AML-193 (cell line): ENCODE results near the gene SNAI3.

Experiments used
- DNase-seq, 2 experiments: peaks; one replicate each; lab custom pipeline; 2025; lab: John Stamatoyannopoulos, UW

SNAI3 gene

DNA sequence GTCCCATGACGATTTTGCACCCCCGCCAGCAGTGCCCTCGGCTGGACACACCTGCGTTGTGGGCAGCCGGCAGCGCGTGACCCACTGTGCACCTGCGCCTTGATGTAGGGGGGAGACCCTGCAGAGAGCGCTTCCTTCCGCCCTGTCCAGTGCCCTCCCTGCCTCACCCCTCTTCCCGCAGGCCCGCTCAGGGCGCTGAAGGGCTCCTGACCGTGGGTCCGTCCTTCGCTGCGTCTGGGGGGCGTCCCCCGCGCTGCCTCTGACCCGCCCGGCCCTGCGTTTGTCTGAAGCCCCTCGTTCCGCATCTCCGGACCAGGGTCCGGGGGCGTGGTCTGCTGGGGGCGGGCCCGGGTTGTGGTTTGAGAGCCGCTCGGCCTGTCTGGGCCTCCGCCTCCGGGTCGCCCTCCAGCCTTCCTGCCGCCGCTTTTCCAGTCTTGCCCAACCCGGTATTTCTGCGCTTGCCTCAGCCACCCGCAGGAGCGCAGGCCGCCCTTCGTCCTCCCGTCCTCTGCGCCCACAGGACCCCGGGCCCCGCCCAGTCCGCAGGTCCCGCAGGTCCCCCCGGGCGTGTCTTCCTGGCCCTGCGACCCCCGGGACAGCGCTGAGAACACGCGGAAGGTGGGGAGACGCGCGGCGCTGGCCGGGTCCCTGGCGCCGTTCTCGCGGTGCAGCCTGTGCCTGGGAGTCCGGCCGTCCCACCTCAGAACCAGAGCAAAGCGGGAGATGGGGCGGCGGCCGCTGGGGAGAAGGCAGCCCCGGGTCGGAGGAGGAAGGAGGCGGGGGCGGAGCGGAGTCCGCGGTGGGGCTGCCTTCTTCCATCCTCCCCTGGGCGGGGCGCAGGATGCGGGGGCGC, 51.9 kb downstream of the SNAI3 start:
- DNase-seq: peak; percentile 63 to 65

DNA sequence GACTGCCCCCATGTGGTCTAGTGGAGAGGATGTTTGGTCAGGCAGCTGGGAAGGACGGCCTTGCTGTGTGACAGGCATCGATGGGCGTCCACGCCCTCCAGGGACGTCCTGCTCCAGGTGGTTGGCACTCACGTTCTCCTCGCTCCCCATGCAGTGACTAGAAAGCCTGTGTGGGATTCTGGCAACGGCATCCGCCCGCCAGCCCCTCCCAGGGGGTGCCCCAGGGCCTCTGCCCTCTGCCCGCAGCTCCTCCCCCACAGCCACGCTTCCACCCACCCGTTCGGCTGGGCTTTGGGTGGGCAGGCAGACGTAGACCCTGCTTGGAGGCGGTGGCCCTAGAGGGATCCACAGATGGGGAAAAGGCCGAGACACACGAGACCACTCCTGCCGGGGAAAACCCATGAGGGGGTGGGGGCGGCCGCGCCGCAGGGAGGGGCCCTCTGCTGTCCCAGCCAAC, 52.6 kb downstream of the SNAI3 start:
- peak; percentile 40 to 48 for DNase-seq

DNA sequence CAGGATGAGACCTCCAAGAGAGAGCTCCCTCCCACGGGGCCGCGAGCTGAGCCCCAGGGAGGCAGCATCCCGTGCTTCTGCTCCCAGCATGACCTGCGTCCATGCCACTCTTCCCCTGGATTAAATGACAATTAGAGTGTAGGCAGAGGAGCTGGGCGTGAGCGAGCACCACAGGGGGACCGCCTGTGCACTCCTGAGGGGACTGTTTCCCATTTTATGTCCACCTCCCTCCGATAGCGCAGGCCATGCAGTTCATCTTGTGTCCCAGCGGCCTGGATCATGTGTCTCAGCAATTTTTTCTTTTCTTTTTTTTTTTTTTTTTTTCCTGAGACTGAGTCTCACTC, 53.7 kb downstream of the SNAI3 start:
- no peak for DNase-seq

DNA sequence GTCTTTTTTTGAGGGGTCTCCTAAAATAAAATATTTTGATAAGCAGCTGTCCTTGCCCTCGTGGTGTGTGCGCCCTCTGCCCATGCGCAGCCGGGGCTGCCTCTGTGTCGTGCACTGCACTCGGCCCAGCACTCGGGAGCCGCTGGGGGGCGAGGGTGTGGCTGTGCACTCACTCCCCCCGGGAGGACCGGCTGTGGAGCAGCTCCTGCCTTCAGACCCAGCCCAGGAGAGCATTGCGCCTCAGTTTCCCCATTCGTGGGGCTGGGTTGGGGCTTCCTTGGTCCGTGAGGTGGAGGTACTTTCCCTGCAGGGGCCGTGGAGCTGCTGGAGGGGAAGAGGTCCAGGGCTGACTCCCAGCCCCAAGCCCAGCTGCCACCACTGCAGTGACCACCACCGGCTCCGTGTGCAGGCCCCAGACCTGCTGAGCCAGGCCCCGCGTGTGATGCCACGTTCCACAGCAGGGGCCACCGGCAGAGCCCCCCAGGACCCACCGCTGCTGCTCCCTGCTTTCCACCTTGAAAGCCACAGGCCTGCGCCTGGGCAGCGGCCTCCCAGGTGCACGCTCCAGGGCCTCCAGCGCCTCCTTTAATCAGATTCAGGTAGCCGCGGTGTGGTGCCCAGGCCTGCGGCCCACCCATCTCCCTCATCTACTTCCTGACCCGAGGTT, 54.3 kb downstream of the SNAI3 start:
- DNase-seq: no peak

DNA sequence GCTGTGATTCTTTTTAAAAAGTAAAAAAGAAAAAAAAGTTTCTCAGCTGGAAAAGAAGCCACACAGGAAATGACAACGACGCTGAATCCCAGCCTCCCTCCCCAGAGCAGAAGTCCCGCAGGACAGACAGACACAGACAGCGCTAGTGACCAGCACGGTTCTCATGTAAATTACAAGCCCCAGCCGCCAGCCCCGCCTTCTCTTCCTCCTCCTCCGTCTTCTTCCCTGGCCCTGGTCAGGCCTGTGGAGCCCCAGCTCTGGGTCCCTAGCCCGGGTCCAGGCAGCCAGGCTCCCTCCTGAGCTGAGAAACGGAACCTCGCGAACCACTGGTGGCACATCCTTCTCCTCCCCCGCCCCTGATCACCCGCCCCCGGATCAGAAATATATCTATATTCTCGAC, 54.9 kb downstream of the SNAI3 start:
- DNase-seq: no peak

DNA sequence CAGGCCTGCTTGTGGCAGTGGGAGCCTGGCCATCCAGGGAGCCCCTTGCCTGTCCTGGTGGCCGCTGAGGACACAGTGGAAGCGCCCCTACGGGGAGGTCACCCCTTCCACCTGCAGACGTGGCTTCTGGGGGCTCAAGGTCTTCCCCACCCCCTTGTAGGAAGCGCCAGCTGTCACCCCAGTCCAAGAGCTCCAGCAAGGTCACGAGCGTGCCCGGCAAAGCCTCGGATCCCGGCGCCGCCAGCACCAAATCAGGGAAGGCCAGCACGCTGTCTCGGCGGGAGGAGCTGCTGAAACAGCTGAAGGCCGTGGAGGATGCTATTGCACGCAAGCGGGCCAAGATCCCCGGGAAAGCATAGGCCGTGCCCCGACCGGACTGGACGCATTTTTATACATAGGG, 55.4 kb downstream of the SNAI3 start:
- DNase-seq: no peak

DNA sequence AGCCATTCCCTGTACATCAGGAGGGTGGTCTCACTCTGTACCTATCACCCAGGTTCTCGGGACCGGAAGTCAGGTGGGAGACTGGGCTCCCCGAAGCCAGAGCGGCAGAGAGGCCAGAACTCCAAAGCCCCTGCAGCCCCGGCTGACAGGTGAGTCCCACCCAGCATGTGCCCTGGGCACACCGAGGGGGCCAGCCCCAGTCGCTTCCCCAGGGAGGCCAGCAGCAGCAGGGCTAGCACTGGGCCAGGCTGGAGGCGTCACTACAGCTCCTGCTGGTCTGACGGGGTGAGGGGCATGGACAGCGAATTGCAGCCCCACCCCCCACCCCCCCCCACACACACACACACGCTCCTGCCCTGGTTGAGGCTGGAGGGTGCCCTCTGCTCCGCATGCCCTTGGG, 55.9 kb downstream of the SNAI3 start:
- no peak for DNase-seq

DNA sequence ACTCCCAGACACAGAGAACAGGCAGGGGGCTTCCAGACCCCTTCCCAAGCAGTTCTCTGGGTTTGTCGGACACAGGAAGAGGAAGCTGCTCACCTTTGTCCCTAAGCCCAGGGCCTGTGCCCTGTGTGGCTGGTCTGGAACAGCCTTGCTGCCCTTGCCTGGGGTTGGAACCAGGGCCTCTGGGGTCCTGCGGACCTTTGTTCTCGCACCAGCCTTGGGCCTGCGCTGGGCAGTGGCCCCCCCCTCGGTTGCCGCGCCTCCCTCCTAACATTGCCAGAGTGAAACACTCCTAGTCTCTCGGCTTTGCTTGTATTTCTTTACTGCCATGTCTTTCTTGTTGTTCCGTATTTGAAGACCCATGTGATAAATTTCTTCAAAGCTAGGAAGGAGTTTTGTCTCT, 56.5 kb downstream of the SNAI3 start:
- DNase-seq: no peak

DNA sequence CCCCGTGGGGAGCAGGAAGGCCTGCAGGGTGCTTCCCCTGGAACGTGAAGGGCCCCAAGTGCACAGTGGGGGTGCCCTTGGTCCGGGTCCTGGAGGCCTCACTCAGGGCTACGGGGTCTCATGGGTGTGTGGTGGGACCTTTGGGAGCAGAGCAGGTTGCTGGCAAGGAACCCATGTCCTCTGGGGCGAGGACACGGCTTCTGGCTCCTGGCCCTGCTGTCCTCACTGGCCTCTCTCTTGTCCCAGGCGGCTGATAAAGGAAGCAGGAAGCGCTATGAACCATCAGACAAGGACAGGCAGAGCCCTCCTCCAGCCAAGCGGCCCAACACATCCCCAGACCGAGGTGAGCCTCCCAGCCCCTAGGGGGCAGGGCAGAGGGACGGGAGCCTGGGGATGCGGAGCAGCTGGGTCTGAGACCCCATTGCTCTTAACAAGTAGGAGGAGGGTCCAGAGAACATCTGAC, 57.8 kb downstream of the SNAI3 start:
- no peak for DNase-seq
